Adipocyte (in vitro differentiated cells): ENCODE data around the gene NRG4.
A peak's percentile ranks its signal among the peaks of the same experiment; 100 is the strongest.
"Not testable (repeated sequence)": the region's sequence is repeated elsewhere in the genome, so short reads cannot be mapped to it uniquely, and the experiment has no call there.

Experiments used
- DNase-seq: peaks from one replicate; pipeline ENCODE4 v3.0.0-alpha.2; 2015; ENCODE audit warnings: low read depth
- H3K27me3 ChIP-seq: replicated peaks from 2 replicates; pipeline ENCODE4 v1.7.0; 2013; ENCODE audit warnings: mild to moderate bottlenecking, low read length, moderate library complexity; ENCODE audit not compliant: control insufficient read depth, insufficient read depth
- H3K36me3 ChIP-seq: 2 replicates; pipeline ENCODE4 v1.7.0; 2013; ENCODE audit warnings: low read length, mild to moderate bottlenecking, moderate library complexity; ENCODE audit not compliant: control insufficient read depth, insufficient read depth, severe bottlenecking
- H3K4me1 ChIP-seq: 2 replicates; pipeline ENCODE4 v1.7.0; 2013; ENCODE audit warnings: mild to moderate bottlenecking, low read length, moderate library complexity; ENCODE audit not compliant: control insufficient read depth, insufficient read depth
- H3K4me3 ChIP-seq: 2 replicates; pipeline ENCODE4 v1.7.0; 2013; ENCODE audit warnings: mild to moderate bottlenecking, low read length, moderate library complexity
- H3K9ac ChIP-seq: 2 replicates; pipeline ENCODE4 v1.7.0; 2013; ENCODE audit warnings: mild to moderate bottlenecking, low read length, moderate library complexity
- H3K9me3 ChIP-seq: 2 replicates; pipeline ENCODE4 v1.7.0; 2013; ENCODE audit warnings: mild to moderate bottlenecking, low read length, moderate library complexity; ENCODE audit not compliant: control insufficient read depth

Gene NRG4

GRCh38 chr15:76034111-76034510 lies 21.9 kb upstream of the NRG4 start:
- Histone ChIP-seq H3K4me1 (no peaks in the 10 kb centered on the region), H3K27me3 (peaks cover 22% of the 10 kb centered on the region), H3K9me3 (peaks cover 11% of the 10 kb centered on the region), H3K4me3 (no peak overlapping the region), H3K9ac (no peak overlapping the region), H3K36me3 (no peaks in the 10 kb centered on the region)
- DNase-seq = no peak

GRCh38 chr15:76033438-76033837 lies 21.2 kb upstream of the NRG4 start:
- H3K27me3 ChIP-seq = peaks cover 22% of the 10 kb centered on the region
- H3K4me1 ChIP-seq = no peaks in the 10 kb centered on the region
- no peak overlapping the region for H3K4me3 ChIP-seq
- H3K9me3 ChIP-seq = peaks cover 8% of the 10 kb centered on the region
- DNase-seq = no peak
- no peaks in the 10 kb centered on the region for H3K36me3 ChIP-seq
- H3K9ac ChIP-seq = no peak overlapping the region

GRCh38 chr15:76032046-76032445 lies 19.8 kb upstream of the NRG4 start:
- no peaks in the 10 kb centered on the region for H3K36me3 ChIP-seq
- H3K4me3 ChIP-seq = no peak overlapping the region
- peaks cover 18% of the 10 kb centered on the region for H3K27me3 ChIP-seq
- H3K9me3 ChIP-seq = peaks cover 10% of the 10 kb centered on the region
- no peak overlapping the region for H3K9ac ChIP-seq
- DNase-seq = no peak
- no peaks in the 10 kb centered on the region for H3K4me1 ChIP-seq

GRCh38 chr15:76024021-76024768 lies 12.0 kb upstream of the NRG4 start:
- H3K9ac ChIP-seq = no peak overlapping the region
- H3K27me3 ChIP-seq = peaks cover 17% of the 10 kb centered on the region
- no peaks in the 10 kb centered on the region for H3K36me3 ChIP-seq
- no peak overlapping the region for H3K4me3 ChIP-seq
- H3K4me1 ChIP-seq = no peaks in the 10 kb centered on the region
- no peak for DNase-seq
- peaks cover 21% of the 10 kb centered on the region for H3K9me3 ChIP-seq

GRCh38 chr15:76013470-76013869 lies 1.2 kb upstream of the NRG4 start:
- not testable (repeated sequence) for H3K27me3 ChIP-seq, H3K9me3 ChIP-seq, H3K36me3 ChIP-seq, DNase-seq, H3K4me3 ChIP-seq, H3K4me1 ChIP-seq, H3K9ac ChIP-seq

- H3K9me3 ChIP-seq = no peaks in the 10 kb centered on the region
- no peak overlapping the region for H3K4me3 ChIP-seq
- H3K36me3 ChIP-seq = no peaks in the 10 kb centered on the region
- H3K27me3 ChIP-seq = peaks cover 8% of the 10 kb centered on the region
- H3K9ac ChIP-seq = no peak overlapping the region
- no peak for DNase-seq
- peaks cover 12% of the 10 kb centered on the region for H3K4me1 ChIP-seq
Observed at GRCh38 chr15:76010613-76011012, 1.6 kb downstream of the NRG4 start.

GRCh38 chr15:76006136-76006778 lies 6.0 kb downstream of the NRG4 start:
- Histone ChIP-seq H3K9me3 (peaks cover 21% of the 10 kb centered on the region), H3K36me3 (no peaks in the 10 kb centered on the region), H3K9ac (no peak overlapping the region), H3K27me3 (peaks cover 8% of the 10 kb centered on the region), H3K4me3 (no peak overlapping the region), H3K4me1 (peaks cover 2% of the 10 kb centered on the region)
- peak; percentile 2 for DNase-seq

- H3K27me3 ChIP-seq = peaks cover 7% of the 10 kb centered on the region
- H3K9ac ChIP-seq = no peak overlapping the region
- no peak overlapping the region for H3K4me3 ChIP-seq
- no peak for DNase-seq
- peaks cover 2% of the 10 kb centered on the region for H3K4me1 ChIP-seq
- H3K36me3 ChIP-seq = no peaks in the 10 kb centered on the region
- H3K9me3 ChIP-seq = peaks cover 21% of the 10 kb centered on the region
Observed at GRCh38 chr15:76003364-76003763, 8.9 kb downstream of the NRG4 start.

GRCh38 chr15:75995611-75996010 lies 16.6 kb downstream of the NRG4 start:
- DNase-seq = no peak
- H3K27me3 ChIP-seq = no peaks in the 10 kb centered on the region
- no peak overlapping the region for H3K4me3 ChIP-seq
- no peak overlapping the region for H3K9ac ChIP-seq
- H3K36me3 ChIP-seq = no peaks in the 10 kb centered on the region
- H3K4me1 ChIP-seq = no peaks in the 10 kb centered on the region
- H3K9me3 ChIP-seq = peaks cover 10% of the 10 kb centered on the region

- no peak overlapping the region for H3K9ac ChIP-seq
- H3K27me3 ChIP-seq = no peaks in the 10 kb centered on the region
- H3K9me3 ChIP-seq = peaks cover 10% of the 10 kb centered on the region
- no peak overlapping the region for H3K4me3 ChIP-seq
- no peaks in the 10 kb centered on the region for H3K4me1 ChIP-seq
- no peaks in the 10 kb centered on the region for H3K36me3 ChIP-seq
- no peak for DNase-seq
Observed at GRCh38 chr15:75994220-75994619, 18.0 kb downstream of the NRG4 start.

- no peak for DNase-seq
- Histone ChIP-seq H3K4me3 (no peak overlapping the region), H3K9ac (no peak overlapping the region), H3K4me1 (no peaks in the 10 kb centered on the region), H3K36me3 (no peaks in the 10 kb centered on the region), H3K27me3 (no peaks in the 10 kb centered on the region), H3K9me3 (peaks cover 10% of the 10 kb centered on the region)
Observed at GRCh38 chr15:75992897-75993296, 19.3 kb downstream of the NRG4 start.
